Muscle of arm (tissue), 12 donors: ENCODE data around the gene TROAP. TPM values are rescaled to one million over a fixed set of nuclear protein-coding genes. Genes with fewer than 3 reads are reported as not detected.

Experiments
- DNase-seq: peaks from one replicate; pipeline ENCODE4 v3.0.0-alpha.2; 2013
- polyA plus RNA-seq, 12 donors: library from polyadenylated mRNA; unstranded; fragments of 120-200 nt; gene quantifications; one replicate each; pipeline ENCODE4 v1.2.1, GENCODE V29; 2013; ENCODE audit not compliant: insufficient read length in 12 of 12

TROAP gene
- polyA plus RNA-seq, 12 donors, result 7.0 to 29.2 (median 12.3) TPM; not detected in 1

GRCh38 chr12:49342066-49342913 lies 19.2 kb downstream of the TROAP start:
- DNase-seq, result peak; percentile 66

GRCh38 chr12:49342914-49343731 lies 20.1 kb downstream of the TROAP start:
- no peak for DNase-seq

GRCh38 chr12:49344486-49345050 lies 21.5 kb downstream of the TROAP start:
- DNase-seq, result no peak

GRCh38 chr12:49345051-49345824 lies 22.2 kb downstream of the TROAP start:
- no peak for DNase-seq

- DNase-seq, result no peak
These were observed 23.0 kb downstream of the TROAP start for GRCh38 chr12:49345825-49346658.

GRCh38 chr12:49346659-49347310 lies 23.7 kb downstream of the TROAP start, which contains the start of gene DNAJC22:
TSS of gene DNAJC22 (plus strand) at chr12:49346888. CDS start at chr12:49348873, 1,985 bp downstream.
- no peak for DNase-seq

- DNase-seq, result no peak
These were observed 24.5 kb downstream of the TROAP start for GRCh38 chr12:49347311-49348193.

GRCh38 chr12:49348781-49349180 lies 25.7 kb downstream of the TROAP start:
- no peak for DNase-seq

- no peak for DNase-seq
These were observed 26.2 kb downstream of the TROAP start for GRCh38 chr12:49349266-49349665.

- DNase-seq, result no peak
These were observed 29.3 kb downstream of the TROAP start for GRCh38 chr12:49352351-49352750.

GRCh38 chr12:49355913-49356312 lies 32.9 kb downstream of the TROAP start:
- no peak for DNase-seq

GRCh38 chr12:49357103-49357678 lies 34.1 kb downstream of the TROAP start:
- no peak for DNase-seq

- DNase-seq, result peak; percentile 69
These were observed 35.6 kb downstream of the TROAP start for GRCh38 chr12:49358483-49359141.

- no peak for DNase-seq
These were observed 36.6 kb downstream of the TROAP start for GRCh38 chr12:49359671-49360070.

- no peak for DNase-seq
These were observed 39.0 kb downstream of the TROAP start for GRCh38 chr12:49362077-49362476.

- no peak for DNase-seq
These were observed 41.9 kb downstream of the TROAP start for GRCh38 chr12:49364989-49365388.

GRCh38 chr12:49365542-49365941 lies 42.5 kb downstream of the TROAP start:
- DNase-seq, result no peak

GRCh38 chr12:49366096-49366651 lies 43.1 kb downstream of the TROAP start:
- DNase-seq, result no peak
